Measurements from ENCODE around the gene ARL6IP4.

DNA sequence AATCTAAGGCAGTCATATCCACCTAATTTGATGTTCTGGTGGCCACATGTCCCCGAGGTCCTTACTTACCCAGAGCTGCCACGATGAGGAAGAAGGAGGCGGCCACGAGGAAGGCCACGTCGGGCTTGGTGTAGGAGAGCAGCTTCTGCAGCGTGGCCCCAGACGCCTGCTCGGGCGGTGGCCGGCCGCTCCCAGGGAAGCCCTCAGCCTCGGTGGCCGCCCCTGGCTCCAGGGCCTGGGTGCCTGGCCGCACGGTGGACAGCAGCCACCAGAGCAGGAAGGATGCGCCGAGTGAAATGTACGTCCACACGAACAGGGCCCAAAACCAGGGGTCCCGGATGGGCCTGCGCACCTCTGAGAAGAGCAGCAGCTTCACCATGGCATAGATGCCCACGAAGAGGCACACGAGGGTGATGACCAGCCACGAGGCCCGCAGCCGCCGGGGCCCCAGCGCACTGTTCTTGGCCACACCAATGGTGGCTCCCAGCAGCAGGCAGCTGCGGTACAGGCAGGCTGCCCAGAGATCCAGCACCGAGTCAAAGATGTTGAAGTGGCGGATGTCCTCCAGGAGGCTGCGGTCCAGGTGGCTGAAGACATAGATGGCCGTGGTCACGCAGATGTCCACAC, 20.8 kb upstream of the ARL6IP4 start:
- TF ChIP-seq, protein P1, sequence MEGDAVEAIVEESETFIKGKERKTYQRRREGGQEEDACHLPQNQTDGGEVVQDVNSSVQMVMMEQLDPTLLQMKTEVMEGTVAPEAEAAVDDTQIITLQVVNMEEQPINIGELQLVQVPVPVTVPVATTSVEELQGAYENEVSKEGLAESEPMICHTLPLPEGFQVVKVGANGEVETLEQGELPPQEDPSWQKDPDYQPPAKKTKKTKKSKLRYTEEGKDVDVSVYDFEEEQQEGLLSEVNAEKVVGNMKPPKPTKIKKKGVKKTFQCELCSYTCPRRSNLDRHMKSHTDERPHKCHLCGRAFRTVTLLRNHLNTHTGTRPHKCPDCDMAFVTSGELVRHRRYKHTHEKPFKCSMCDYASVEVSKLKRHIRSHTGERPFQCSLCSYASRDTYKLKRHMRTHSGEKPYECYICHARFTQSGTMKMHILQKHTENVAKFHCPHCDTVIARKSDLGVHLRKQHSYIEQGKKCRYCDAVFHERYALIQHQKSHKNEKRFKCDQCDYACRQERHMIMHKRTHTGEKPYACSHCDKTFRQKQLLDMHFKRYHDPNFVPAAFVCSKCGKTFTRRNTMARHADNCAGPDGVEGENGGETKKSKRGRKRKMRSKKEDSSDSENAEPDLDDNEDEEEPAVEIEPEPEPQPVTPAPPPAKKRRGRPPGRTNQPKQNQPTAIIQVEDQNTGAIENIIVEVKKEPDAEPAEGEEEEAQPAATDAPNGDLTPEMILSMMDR (IDR thresholded peaks at IDR 0.05), result no peak
- no peak for TF ChIP-seq POLR2A (IDR thresholded peaks at IDR 0.05)
